Neural progenitor cell (in vitro differentiated cells): ENCODE results near the gene MAPK8.

ENCODE experiments used
- EZH2 ChIP-seq: fragments of 200-600 bp; sonication (generic); IDR thresholded peaks from 2 replicates; pipeline ENCODE4 v1.6.1; 2017; ENCODE audit warnings: antibody characterized with exemption, mild to moderate bottlenecking, moderate library complexity
- TF ChIP-seq, protein P1 (sequence below): fragments of 200-600 bp; sonication (generic); IDR thresholded peaks from 2 replicates; pipeline ENCODE4 v1.5.1; 2017; ENCODE audit warnings: antibody characterized with exemption, mild to moderate bottlenecking

DNA sequence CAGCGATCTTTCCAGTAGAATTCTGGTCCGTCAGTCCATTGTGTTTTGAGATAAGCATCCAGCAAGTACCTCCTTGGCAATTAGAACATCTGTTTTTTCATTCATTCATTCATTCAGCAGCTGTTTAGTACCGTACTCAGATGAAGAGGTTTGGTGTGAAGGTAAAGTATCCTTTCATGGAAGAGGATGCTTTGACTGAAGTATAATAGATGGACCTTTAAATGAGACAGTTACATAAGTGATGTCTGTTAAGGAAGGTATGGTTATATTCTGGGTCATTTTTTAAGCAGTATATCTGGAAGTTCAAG lies 1.2 kb downstream of the MAPK8 start:
- TF ChIP-seq, protein P1, sequence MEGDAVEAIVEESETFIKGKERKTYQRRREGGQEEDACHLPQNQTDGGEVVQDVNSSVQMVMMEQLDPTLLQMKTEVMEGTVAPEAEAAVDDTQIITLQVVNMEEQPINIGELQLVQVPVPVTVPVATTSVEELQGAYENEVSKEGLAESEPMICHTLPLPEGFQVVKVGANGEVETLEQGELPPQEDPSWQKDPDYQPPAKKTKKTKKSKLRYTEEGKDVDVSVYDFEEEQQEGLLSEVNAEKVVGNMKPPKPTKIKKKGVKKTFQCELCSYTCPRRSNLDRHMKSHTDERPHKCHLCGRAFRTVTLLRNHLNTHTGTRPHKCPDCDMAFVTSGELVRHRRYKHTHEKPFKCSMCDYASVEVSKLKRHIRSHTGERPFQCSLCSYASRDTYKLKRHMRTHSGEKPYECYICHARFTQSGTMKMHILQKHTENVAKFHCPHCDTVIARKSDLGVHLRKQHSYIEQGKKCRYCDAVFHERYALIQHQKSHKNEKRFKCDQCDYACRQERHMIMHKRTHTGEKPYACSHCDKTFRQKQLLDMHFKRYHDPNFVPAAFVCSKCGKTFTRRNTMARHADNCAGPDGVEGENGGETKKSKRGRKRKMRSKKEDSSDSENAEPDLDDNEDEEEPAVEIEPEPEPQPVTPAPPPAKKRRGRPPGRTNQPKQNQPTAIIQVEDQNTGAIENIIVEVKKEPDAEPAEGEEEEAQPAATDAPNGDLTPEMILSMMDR, result no peak
- TF ChIP-seq EZH2, result no peak
